Measurements from ENCODE around the gene ARHGEF28.

ARHGEF28 gene

GRCh38 chr5:73612799-73613198 lies 13.2 kb upstream of the ARHGEF28 start:
- no peak for ATAC-seq
- TF ChIP-seq SNAI2 (CRISPR knock-in tag; IDR thresholded peaks at IDR 0.05), result no peak
- no peak for TF ChIP-seq BACH2 (CRISPR knock-in tag; IDR thresholded peaks at IDR 0.05; ENCODE audit: borderline replicate concordance)
- TF ChIP-seq TOX (CRISPR knock-in tag; IDR thresholded peaks at IDR 0.05; ENCODE audit: borderline replicate concordance), result no peak
- no peak for TF ChIP-seq ZNF70 (CRISPR knock-in tag; IDR thresholded peaks at IDR 0.05)
- no peak for TF ChIP-seq CSDC2 (CRISPR knock-in tag; IDR thresholded peaks at IDR 0.05)
- TF ChIP-seq RARB (CRISPR knock-in tag; IDR thresholded peaks at IDR 0.05), result no peak

- ATAC-seq, result no peak
- TF ChIP-seq, protein P1, sequence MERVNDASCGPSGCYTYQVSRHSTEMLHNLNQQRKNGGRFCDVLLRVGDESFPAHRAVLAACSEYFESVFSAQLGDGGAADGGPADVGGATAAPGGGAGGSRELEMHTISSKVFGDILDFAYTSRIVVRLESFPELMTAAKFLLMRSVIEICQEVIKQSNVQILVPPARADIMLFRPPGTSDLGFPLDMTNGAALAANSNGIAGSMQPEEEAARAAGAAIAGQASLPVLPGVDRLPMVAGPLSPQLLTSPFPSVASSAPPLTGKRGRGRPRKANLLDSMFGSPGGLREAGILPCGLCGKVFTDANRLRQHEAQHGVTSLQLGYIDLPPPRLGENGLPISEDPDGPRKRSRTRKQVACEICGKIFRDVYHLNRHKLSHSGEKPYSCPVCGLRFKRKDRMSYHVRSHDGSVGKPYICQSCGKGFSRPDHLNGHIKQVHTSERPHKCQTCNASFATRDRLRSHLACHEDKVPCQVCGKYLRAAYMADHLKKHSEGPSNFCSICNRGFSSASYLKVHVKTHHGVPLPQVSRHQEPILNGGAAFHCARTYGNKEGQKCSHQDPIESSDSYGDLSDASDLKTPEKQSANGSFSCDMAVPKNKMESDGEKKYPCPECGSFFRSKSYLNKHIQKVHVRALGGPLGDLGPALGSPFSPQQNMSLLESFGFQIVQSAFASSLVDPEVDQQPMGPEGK (CRISPR knock-in tag; IDR thresholded peaks at IDR 0.05; ENCODE audit: borderline replicate concordance), result no peak
- TF ChIP-seq, protein P2, sequence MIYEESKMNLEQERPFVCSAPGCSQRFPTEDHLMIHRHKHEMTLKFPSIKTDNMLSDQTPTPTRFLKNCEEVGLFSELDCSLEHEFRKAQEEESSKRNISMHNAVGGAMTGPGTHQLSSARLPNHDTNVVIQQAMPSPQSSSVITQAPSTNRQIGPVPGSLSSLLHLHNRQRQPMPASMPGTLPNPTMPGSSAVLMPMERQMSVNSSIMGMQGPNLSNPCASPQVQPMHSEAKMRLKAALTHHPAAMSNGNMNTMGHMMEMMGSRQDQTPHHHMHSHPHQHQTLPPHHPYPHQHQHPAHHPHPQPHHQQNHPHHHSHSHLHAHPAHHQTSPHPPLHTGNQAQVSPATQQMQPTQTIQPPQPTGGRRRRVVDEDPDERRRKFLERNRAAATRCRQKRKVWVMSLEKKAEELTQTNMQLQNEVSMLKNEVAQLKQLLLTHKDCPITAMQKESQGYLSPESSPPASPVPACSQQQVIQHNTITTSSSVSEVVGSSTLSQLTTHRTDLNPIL (CRISPR knock-in tag; IDR thresholded peaks at IDR 0.05; ENCODE audit: low read depth), result no peak
- TF ChIP-seq ZFP3 (CRISPR knock-in tag; IDR thresholded peaks at IDR 0.05) (no peak), RARB (CRISPR knock-in tag; IDR thresholded peaks at IDR 0.05) (no peak), ISL1 (CRISPR knock-in tag; IDR thresholded peaks at IDR 0.05) (no peak), ESRRG (CRISPR knock-in tag; IDR thresholded peaks at IDR 0.05) (no peak), ZNF70 (CRISPR knock-in tag; IDR thresholded peaks at IDR 0.05) (no peak), ARNTL (CRISPR knock-in tag; IDR thresholded peaks at IDR 0.05; ENCODE audit: borderline replicate concordance, low read depth) (no peak), TOX (CRISPR knock-in tag; IDR thresholded peaks at IDR 0.05; ENCODE audit: borderline replicate concordance) (no peak)
These were observed 10.9 kb upstream of the ARHGEF28 start for GRCh38 chr5:73615085-73615484.

GRCh38 chr5:73615947-73616346 lies 10.0 kb upstream of the ARHGEF28 start:
- TF ChIP-seq, protein P3, sequence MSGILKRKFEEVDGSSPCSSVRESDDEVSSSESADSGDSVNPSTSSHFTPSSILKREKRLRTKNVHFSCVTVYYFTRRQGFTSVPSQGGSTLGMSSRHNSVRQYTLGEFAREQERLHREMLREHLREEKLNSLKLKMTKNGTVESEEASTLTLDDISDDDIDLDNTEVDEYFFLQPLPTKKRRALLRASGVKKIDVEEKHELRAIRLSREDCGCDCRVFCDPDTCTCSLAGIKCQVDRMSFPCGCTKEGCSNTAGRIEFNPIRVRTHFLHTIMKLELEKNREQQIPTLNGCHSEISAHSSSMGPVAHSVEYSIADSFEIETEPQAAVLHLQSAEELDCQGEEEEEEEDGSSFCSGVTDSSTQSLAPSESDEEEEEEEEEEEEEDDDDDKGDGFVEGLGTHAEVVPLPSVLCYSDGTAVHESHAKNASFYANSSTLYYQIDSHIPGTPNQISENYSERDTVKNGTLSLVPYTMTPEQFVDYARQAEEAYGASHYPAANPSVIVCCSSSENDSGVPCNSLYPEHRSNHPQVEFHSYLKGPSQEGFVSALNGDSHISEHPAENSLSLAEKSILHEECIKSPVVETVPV (CRISPR knock-in tag; IDR thresholded peaks at IDR 0.05), result no peak
- no peak for TF ChIP-seq SNAI2 (CRISPR knock-in tag; IDR thresholded peaks at IDR 0.05)
- no peak for TF ChIP-seq OSR1 (CRISPR knock-in tag; IDR thresholded peaks at IDR 0.05)
- TF ChIP-seq, protein P2 (CRISPR knock-in tag; IDR thresholded peaks at IDR 0.05; ENCODE audit: low read depth), result no peak
- TF ChIP-seq ZFP3 (CRISPR knock-in tag; IDR thresholded peaks at IDR 0.05), result no peak
- no peak for TF ChIP-seq ISL1 (CRISPR knock-in tag; IDR thresholded peaks at IDR 0.05)
- no peak for TF ChIP-seq ARNTL (CRISPR knock-in tag; IDR thresholded peaks at IDR 0.05; ENCODE audit: borderline replicate concordance, low read depth)
- no peak for ATAC-seq

DNA sequence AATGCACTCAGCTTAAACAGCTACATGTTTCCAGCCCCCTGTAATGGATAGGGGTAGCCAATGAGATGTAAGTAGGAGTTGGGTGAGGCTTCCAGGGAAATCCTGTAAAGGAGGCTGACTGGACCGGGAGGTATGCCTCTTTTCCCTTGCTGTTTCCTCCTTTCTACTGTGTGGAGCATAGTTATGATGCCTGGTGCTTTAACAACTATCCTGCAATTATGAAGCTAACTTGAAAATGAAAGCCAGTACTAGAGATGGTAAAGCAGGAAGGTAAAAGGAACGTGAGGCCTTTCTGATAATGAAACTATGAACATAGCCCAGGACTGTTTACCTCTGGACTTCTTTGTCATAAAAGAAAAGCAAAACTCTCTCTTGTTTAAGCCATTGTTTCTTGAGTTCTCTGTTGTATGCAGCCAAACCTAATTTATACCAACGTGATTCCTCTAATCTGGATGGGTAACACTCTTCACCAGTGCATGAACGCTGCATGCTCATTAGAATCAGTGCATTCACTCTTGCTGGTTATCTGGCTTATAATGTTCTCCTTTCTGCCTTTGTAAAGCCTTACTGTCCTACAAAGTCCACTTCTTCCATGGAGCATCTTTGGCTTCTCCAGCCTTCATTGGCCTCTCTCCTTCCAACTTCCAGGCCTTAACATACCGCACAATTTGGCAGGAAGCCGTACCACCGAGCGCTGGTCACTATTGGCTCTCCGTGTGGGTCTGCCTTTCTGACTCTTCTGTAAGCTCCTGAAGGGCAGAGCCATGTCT lies 8.3 kb upstream of the ARHGEF28 start:
- ATAC-seq, result peak; percentile 58
- no peak for TF ChIP-seq ISL1 (CRISPR knock-in tag; IDR thresholded peaks at IDR 0.05)
- TF ChIP-seq, protein P4, sequence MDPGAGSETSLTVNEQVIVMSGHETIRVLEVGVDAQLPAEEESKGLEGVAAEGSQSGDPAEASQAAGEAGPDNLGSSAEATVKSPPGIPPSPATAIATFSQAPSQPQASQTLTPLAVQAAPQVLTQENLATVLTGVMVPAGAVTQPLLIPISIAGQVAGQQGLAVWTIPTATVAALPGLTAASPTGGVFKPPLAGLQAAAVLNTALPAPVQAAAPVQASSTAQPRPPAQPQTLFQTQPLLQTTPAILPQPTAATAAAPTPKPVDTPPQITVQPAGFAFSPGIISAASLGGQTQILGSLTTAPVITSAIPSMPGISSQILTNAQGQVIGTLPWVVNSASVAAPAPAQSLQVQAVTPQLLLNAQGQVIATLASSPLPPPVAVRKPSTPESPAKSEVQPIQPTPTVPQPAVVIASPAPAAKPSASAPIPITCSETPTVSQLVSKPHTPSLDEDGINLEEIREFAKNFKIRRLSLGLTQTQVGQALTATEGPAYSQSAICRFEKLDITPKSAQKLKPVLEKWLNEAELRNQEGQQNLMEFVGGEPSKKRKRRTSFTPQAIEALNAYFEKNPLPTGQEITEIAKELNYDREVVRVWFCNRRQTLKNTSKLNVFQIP (CRISPR knock-in tag; IDR thresholded peaks at IDR 0.05; ENCODE audit: borderline replicate concordance, low read depth), result no peak
- TF ChIP-seq ESRRG (CRISPR knock-in tag; IDR thresholded peaks at IDR 0.05), result no peak
- TF ChIP-seq, protein P2 (CRISPR knock-in tag; IDR thresholded peaks at IDR 0.05; ENCODE audit: low read depth), result no peak
- TF ChIP-seq, protein P3 (CRISPR knock-in tag; IDR thresholded peaks at IDR 0.05), result no peak
- TF ChIP-seq ARNTL (CRISPR knock-in tag; IDR thresholded peaks at IDR 0.05; ENCODE audit: borderline replicate concordance, low read depth), result no peak
- no peak for TF ChIP-seq TCF4 (CRISPR knock-in tag; IDR thresholded peaks at IDR 0.05; ENCODE audit: borderline replicate concordance)
